ENCODE measurements around the gene IQGAP3.

Gene IQGAP3

GRCh38 chr1:156504438-156504813, 67.9 kb downstream of the IQGAP3 start:
- TF ChIP-seq TAF1 (IDR thresholded peaks at IDR 0.05; ENCODE audit: low read depth) (no peak), CEBPB (IDR thresholded peaks at IDR 0.05) (no peak), YY1 (IDR thresholded peaks at IDR 0.05; ENCODE audit: low read depth) (no peak), EGR1 (IDR thresholded peaks at IDR 0.05) (no peak), MAX (IDR thresholded peaks at IDR 0.05) (no peak), CREB1 (IDR thresholded peaks at IDR 0.05; ENCODE audit: low read depth) (no peak), REST (IDR thresholded peaks at IDR 0.05; ENCODE audit: low read depth) (no peak), RAD21 (IDR thresholded peaks at IDR 0.05; ENCODE audit: low read depth) (no peak), TEAD4 (IDR thresholded peaks at IDR 0.05) (no peak), FOXM1 (IDR thresholded peaks at IDR 0.05; ENCODE audit: borderline replicate concordance, low read depth) (no peak), TCF12 (IDR thresholded peaks at IDR 0.05; ENCODE audit: low read depth) (no peak), ZBTB7A (IDR thresholded peaks at IDR 0.05; ENCODE audit: low read depth) (no peak), EP300 (IDR thresholded peaks at IDR 0.05; ENCODE audit: borderline replicate concordance) (no peak), USF1 (IDR thresholded peaks at IDR 0.05) (no peak), NFIC (IDR thresholded peaks at IDR 0.05) (no peak)

- no peak for TF ChIP-seq USF1 (IDR thresholded peaks at IDR 0.05)
- TF ChIP-seq CREB1 (IDR thresholded peaks at IDR 0.05; ENCODE audit: low read depth) = no peak
- TF ChIP-seq RAD21 (IDR thresholded peaks at IDR 0.05; ENCODE audit: low read depth) = no peak
Measured at GRCh38 chr1:156503698-156504437, 68.5 kb downstream of the IQGAP3 start.

DNA sequence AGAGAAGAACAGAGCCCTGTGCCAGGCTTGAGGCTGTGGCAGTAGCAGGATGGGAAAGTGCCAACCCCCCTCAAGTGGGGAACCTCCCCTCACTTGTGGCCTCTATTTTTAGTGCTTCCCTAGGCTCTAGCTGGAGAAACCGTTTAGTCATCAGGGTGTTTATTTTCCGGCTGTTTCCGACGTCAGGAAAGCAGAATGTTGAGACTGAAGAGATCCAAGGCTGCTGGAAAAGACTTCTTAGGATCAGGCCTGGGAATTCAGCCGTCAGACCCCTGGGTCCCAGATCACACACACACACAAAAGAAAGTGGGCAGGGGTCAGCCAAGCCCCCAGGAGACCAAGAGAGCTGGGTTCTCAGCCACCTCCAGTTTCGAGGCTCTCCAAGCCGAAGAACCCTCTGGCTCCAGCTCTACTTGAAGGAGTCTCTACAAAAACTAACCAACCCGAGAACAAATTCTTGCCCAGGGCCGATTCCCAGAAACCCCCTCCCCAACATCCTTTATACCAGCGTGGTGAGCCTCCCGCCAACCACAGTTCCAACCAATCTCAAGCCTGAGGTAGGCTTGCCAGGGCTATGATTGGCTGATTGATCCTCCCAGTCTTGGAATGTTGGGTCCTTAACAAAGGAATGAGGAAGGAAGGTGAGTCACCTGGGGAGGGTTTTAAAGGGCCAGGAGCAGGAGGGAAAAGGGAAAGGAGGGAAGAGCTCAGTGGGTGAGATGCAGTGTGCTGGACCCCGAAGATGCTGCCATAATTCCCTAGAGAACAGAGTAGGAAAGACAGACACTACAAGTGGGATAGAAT, 69.3 kb downstream of the IQGAP3 start:
- TF ChIP-seq TEAD4 (IDR thresholded peaks at IDR 0.05) (peak; percentile 97), TCF12 (IDR thresholded peaks at IDR 0.05; ENCODE audit: low read depth) (no peak; the same call in 1 of the 2 replicates), MAX (IDR thresholded peaks at IDR 0.05) (peak; percentile 97), ZBTB7A (IDR thresholded peaks at IDR 0.05; ENCODE audit: low read depth) (peak; percentile 99)

DNA sequence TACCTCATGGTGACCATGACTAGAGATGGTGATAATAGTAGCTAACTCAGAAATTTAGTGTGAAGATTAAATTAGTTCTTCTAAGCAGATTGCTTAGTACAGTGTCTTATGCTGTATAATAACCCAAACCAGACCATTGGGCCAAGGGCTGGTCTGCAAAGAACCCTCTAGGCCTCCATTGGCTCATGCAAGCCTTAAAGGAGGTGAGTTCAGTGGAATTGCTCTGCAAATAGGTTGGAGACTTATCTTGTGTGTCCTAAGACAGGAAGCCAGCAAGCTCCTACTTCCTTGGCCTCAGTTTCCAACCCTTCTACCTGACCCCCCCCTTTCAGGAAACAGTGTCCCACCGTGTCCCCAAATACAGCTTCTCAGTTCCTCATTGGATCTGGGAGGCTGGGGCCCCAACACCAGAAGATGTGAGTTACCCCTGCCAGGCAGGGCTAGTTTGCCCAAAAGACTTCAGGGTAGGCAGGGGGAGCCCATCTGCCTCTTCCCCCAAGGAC, 69.9 kb downstream of the IQGAP3 start:
- TF ChIP-seq TEAD4 (IDR thresholded peaks at IDR 0.05) = no peak
- no peak for TF ChIP-seq CEBPB (IDR thresholded peaks at IDR 0.05)
- no peak for TF ChIP-seq NFIC (IDR thresholded peaks at IDR 0.05)
- TF ChIP-seq MAX (IDR thresholded peaks at IDR 0.05) = no peak
- no peak for TF ChIP-seq YY1 (IDR thresholded peaks at IDR 0.05; ENCODE audit: low read depth)
- TF ChIP-seq USF1 (IDR thresholded peaks at IDR 0.05) = no peak
- no peak for TF ChIP-seq TCF12 (IDR thresholded peaks at IDR 0.05; ENCODE audit: low read depth)
- TF ChIP-seq EP300 (IDR thresholded peaks at IDR 0.05; ENCODE audit: borderline replicate concordance) = no peak
- no peak for TF ChIP-seq TAF1 (IDR thresholded peaks at IDR 0.05; ENCODE audit: low read depth)
- TF ChIP-seq REST (IDR thresholded peaks at IDR 0.05; ENCODE audit: low read depth) = no peak
- no peak for TF ChIP-seq CREB1 (IDR thresholded peaks at IDR 0.05; ENCODE audit: low read depth)

All from Ishikawa (cell line).